Measurements from ENCODE around the gene RNU7-1.

Gene RNU7-1

GRCh38 chr12:6946920-6947374, 3.3 kb downstream of the RNU7-1 start:
- no peak overlapping the region for H3K4me3 ChIP-seq (ENCODE audit: insufficient read depth, low read length, poor library complexity, severe bottlenecking)

GRCh38 chr12:6947615-6948014, 4.0 kb downstream of the RNU7-1 start:
- H3K9me3 ChIP-seq (ENCODE audit: insufficient read depth, low read length): no peaks in the 10 kb centered on the region
- peaks cover 28% of the 10 kb centered on the region for H3F3A ChIP-seq (ENCODE audit: insufficient read depth)
- no peaks in the 10 kb centered on the region for H4K20me1 ChIP-seq (ENCODE audit: low read depth, low read length)
- no peak overlapping the region for H3K4me2 ChIP-seq (ENCODE audit: low read depth, low read length, poor library complexity, severe bottlenecking)
- no peak overlapping the region for H3K9ac ChIP-seq (ENCODE audit: low read length)
- TF ChIP-seq EZH2phosphoT487 (conservative IDR thresholded peaks at IDR 0.05; ENCODE audit: low read length) (no peak), CTCF (IDR thresholded peaks at IDR 0.05; ENCODE audit: insufficient read depth, low read length, poor library complexity, severe bottlenecking) (no peak)
- no peak overlapping the region for H2AFZ ChIP-seq (ENCODE audit: low read depth, low read length, severe bottlenecking)
- no peaks in the 10 kb centered on the region for H3K27me3 ChIP-seq (ENCODE audit: low read length)
- H3K79me2 ChIP-seq (ENCODE audit: insufficient read depth, low read length): no peaks in the 10 kb centered on the region
- H3K36me3 ChIP-seq (ENCODE audit: low read length): no peaks in the 10 kb centered on the region
- no peak overlapping the region for H3K4me3 ChIP-seq (ENCODE audit: insufficient read depth, low read length, poor library complexity, severe bottlenecking)
- H3K27ac ChIP-seq (ENCODE audit: low read depth, low read length): no peak overlapping the region
- no peaks in the 10 kb centered on the region for H3K9me2 ChIP-seq (replicated peaks; ENCODE audit: insufficient read depth, low read length)

More at GRCh38 chr12:6946920-6947374, 3.3 kb downstream of the RNU7-1 start:
- Histone ChIP-seq H3F3A (ENCODE audit: insufficient read depth) (peaks cover 28% of the 10 kb centered on the region), H3K27me3 (ENCODE audit: low read length) (no peaks in the 10 kb centered on the region), H3K27ac (ENCODE audit: low read depth, low read length) (no peak overlapping the region), H3K4me2 (ENCODE audit: low read depth, low read length, poor library complexity, severe bottlenecking) (peak overlapping the region; percentile 82), H3K9me2 (replicated peaks; ENCODE audit: insufficient read depth, low read length) (no peaks in the 10 kb centered on the region), H2AFZ (ENCODE audit: low read depth, low read length, severe bottlenecking) (peak overlapping the region; percentile 34), H3K79me2 (ENCODE audit: insufficient read depth, low read length) (no peaks in the 10 kb centered on the region), H3K36me3 (ENCODE audit: low read length) (no peaks in the 10 kb centered on the region), H4K20me1 (ENCODE audit: low read depth, low read length) (no peaks in the 10 kb centered on the region), H3K9me3 (ENCODE audit: insufficient read depth, low read length) (no peaks in the 10 kb centered on the region), H3K9ac (ENCODE audit: low read length) (peak overlapping the region; percentile 74; the same call in 1 of the 2 replicates)
- TF ChIP-seq CTCF (IDR thresholded peaks at IDR 0.05; ENCODE audit: insufficient read depth, low read length, poor library complexity, severe bottlenecking): no peak
- TF ChIP-seq EZH2phosphoT487 (conservative IDR thresholded peaks at IDR 0.05; ENCODE audit: low read length): no peak

DNA sequence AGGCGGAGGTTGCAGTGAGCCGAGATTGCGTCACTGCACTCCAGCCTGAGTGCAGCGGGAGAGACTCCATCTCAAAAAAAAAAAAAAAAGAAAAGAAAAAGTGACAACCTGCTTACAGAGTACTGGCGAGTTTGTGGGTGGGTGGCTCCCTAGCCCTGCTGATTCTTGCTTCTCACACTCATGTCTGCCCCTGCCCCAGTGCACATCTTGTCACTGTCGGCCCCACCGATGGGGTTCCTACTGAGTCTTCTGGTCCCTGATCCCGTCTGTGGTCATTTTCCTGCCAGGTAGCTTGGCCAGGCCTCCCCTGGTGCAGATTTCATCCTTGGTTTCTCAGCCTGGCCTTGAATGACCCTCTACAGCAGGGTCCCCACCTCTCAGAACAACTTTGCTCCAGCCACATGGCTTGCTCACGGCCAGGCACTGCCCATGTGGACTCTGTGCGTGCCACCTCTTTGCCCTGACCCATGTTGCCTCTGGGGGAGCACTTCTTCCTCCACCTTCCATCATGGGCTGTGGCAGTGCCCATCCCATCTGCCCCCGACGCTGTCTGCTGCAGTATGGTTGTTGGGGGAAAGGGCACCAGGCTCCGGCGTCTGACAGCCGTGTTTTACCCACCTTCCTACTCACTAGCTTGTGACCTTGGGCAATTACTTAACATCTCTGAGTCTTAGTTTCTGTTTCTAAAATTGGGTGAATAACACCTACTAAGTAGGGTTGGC, 5.4 kb downstream of the RNU7-1 start:
- Histone ChIP-seq H3K4me3 (ENCODE audit: insufficient read depth, low read length, poor library complexity, severe bottlenecking) (no peak overlapping the region), H3F3A (ENCODE audit: insufficient read depth) (peaks cover 19% of the 10 kb centered on the region), H3K4me2 (ENCODE audit: low read depth, low read length, poor library complexity, severe bottlenecking) (no peak overlapping the region)

More for the DNA sequence above, 5.4 kb downstream of the RNU7-1 start:
- H4K20me1 ChIP-seq (ENCODE audit: low read depth, low read length): no peaks in the 10 kb centered on the region
- H3K9ac ChIP-seq (ENCODE audit: low read length): no peak overlapping the region
- no peak overlapping the region for H2AFZ ChIP-seq (ENCODE audit: low read depth, low read length, severe bottlenecking)
- no peaks in the 10 kb centered on the region for H3K9me2 ChIP-seq (replicated peaks; ENCODE audit: insufficient read depth, low read length)
- H3K9me3 ChIP-seq (ENCODE audit: insufficient read depth, low read length): no peaks in the 10 kb centered on the region
- TF ChIP-seq EZH2phosphoT487 (conservative IDR thresholded peaks at IDR 0.05; ENCODE audit: low read length) (no peak), CTCF (IDR thresholded peaks at IDR 0.05; ENCODE audit: insufficient read depth, low read length, poor library complexity, severe bottlenecking) (no peak)
- H3K27ac ChIP-seq (ENCODE audit: low read depth, low read length): no peak overlapping the region
- no peaks in the 10 kb centered on the region for H3K79me2 ChIP-seq (ENCODE audit: insufficient read depth, low read length)
- no peaks in the 10 kb centered on the region for H3K36me3 ChIP-seq (ENCODE audit: low read length)
- no peaks in the 10 kb centered on the region for H3K27me3 ChIP-seq (ENCODE audit: low read length)
